22Rv1 (cell line): ENCODE measurements around the gene CCDC66.

Source experiments
- ZFX ChIP-seq: fragments of 450-650 bp; IDR thresholded peaks from 2 replicates; pipeline ENCODE4 v1.6.1; 2017; ENCODE audit warnings: antibody characterized with exemption, borderline replicate concordance
- TF ChIP-seq, protein P1 (sequence below): fragments of 450-650 bp; IDR thresholded peaks from 2 replicates; pipeline ENCODE4 v1.5.1; 2017; ENCODE audit warnings: mild to moderate bottlenecking

GRCh38 chr3:56655709-56656108 lies 98.7 kb downstream of the CCDC66 start:
- TF ChIP-seq, protein P1, sequence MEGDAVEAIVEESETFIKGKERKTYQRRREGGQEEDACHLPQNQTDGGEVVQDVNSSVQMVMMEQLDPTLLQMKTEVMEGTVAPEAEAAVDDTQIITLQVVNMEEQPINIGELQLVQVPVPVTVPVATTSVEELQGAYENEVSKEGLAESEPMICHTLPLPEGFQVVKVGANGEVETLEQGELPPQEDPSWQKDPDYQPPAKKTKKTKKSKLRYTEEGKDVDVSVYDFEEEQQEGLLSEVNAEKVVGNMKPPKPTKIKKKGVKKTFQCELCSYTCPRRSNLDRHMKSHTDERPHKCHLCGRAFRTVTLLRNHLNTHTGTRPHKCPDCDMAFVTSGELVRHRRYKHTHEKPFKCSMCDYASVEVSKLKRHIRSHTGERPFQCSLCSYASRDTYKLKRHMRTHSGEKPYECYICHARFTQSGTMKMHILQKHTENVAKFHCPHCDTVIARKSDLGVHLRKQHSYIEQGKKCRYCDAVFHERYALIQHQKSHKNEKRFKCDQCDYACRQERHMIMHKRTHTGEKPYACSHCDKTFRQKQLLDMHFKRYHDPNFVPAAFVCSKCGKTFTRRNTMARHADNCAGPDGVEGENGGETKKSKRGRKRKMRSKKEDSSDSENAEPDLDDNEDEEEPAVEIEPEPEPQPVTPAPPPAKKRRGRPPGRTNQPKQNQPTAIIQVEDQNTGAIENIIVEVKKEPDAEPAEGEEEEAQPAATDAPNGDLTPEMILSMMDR: no peak
- no peak for TF ChIP-seq ZFX
